ENCODE measurements around the gene TAF11L11.
"Not testable (repeated sequence)": the region's sequence is repeated elsewhere in the genome, so short reads cannot be mapped to it uniquely, and the experiment has no call there.

The TAF11L11 gene

GRCh38 chr5:17603880-17604279 lies at the start of gene TAF11L11:
Gene TAF11L11 (plus strand): TSS chr5:17604183.
- not testable (repeated sequence) for DNase-seq (ENCODE audit: low spot score)

- not testable (repeated sequence) for DNase-seq (ENCODE audit: low spot score)
Observed at GRCh38 chr5:17585658-17586057, 18.3 kb upstream of the TAF11L11 start, which contains the start of gene TAF11L7. Gene TAF11L7 (minus strand): TSS chr5:17585758.

- not testable (repeated sequence) for DNase-seq (ENCODE audit: low spot score)
Observed at GRCh38 chr5:17590860-17591259, 13.1 kb upstream of the TAF11L11 start, which contains the start of gene TAF11L8. Gene TAF11L8 (minus strand): TSS chr5:17590960.

- DNase-seq (ENCODE audit: low spot score) = not testable (repeated sequence)
Observed at GRCh38 chr5:17594255-17594654, 9.7 kb upstream of the TAF11L11 start, which contains the start of gene TAF11L9. Gene TAF11L9 (minus strand): TSS chr5:17594394.

- not testable (repeated sequence) for DNase-seq (ENCODE audit: low spot score)
Observed at GRCh38 chr5:17597728-17598127, 6.3 kb upstream of the TAF11L11 start, which contains the start of gene TAF11L10. Gene TAF11L10 (minus strand): TSS chr5:17597828.

- DNase-seq (ENCODE audit: low spot score) = no peak
Observed at GRCh38 chr5:17604951-17605350, 968 bp downstream of the TAF11L11 start.

GRCh38 chr5:17607461-17607860 lies 3.5 kb downstream of the TAF11L11 start:
- DNase-seq (ENCODE audit: low spot score) = not testable (repeated sequence)

- DNase-seq (ENCODE audit: low spot score) = not testable (repeated sequence)
Observed at GRCh38 chr5:17610092-17610491, 6.1 kb downstream of the TAF11L11 start, which contains the start of gene TAF11L12. Gene TAF11L12 (plus strand): TSS chr5:17610392.

GRCh38 chr5:17614872-17615605 lies 11.1 kb downstream of the TAF11L11 start:
- no peak for DNase-seq (ENCODE audit: low spot score)

- no peak for DNase-seq (ENCODE audit: low spot score)
Observed at GRCh38 chr5:17619354-17619753, 15.4 kb downstream of the TAF11L11 start.

- peak; percentile 4 for DNase-seq (ENCODE audit: low spot score)
Observed at GRCh38 chr5:17620627-17621026, 16.6 kb downstream of the TAF11L11 start.

GRCh38 chr5:17625686-17626085 lies 21.7 kb downstream of the TAF11L11 start:
- no peak for DNase-seq (ENCODE audit: low spot score)

- not testable (repeated sequence) for DNase-seq (ENCODE audit: low spot score)
Observed at GRCh38 chr5:17631788-17632187, 27.8 kb downstream of the TAF11L11 start, which contains the start of gene TAF11L13. Gene TAF11L13 (plus strand): TSS chr5:17632088.

GRCh38 chr5:17634160-17634559 lies 30.2 kb downstream of the TAF11L11 start, which contains the start of gene TAF11L14:
Gene TAF11L14 (plus strand): TSS chr5:17634460.
- no peak for DNase-seq (ENCODE audit: low spot score)

- DNase-seq (ENCODE audit: low spot score) = not testable (repeated sequence)
Observed at GRCh38 chr5:17649232-17649631, 45.2 kb downstream of the TAF11L11 start.

- not testable (repeated sequence) for DNase-seq (ENCODE audit: low spot score)
Observed at GRCh38 chr5:17655201-17655759, 51.3 kb downstream of the TAF11L11 start.
